Measurements from ENCODE around the gene PLAC1.

The PLAC1 gene

DNA sequence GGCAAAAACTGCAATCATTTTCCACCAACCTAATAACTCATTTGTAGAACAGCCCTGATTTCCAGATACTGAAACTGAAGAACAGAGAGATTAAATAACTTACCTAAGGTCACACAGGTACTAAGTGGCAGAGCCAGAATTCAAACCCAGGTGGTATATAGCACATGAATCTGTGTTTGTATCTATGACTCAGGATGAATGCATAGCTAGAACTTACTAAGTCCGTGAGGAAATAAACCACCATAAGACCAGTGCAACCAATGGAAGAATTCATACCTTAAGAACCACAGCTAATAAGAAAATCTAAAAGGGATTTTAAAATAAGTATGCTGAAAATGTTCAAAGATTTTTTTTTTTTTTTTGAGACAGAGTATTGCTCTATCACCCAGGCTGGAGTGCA, 1.5 kb upstream of the PLAC1 start:
- TF ChIP-seq, protein P1, sequence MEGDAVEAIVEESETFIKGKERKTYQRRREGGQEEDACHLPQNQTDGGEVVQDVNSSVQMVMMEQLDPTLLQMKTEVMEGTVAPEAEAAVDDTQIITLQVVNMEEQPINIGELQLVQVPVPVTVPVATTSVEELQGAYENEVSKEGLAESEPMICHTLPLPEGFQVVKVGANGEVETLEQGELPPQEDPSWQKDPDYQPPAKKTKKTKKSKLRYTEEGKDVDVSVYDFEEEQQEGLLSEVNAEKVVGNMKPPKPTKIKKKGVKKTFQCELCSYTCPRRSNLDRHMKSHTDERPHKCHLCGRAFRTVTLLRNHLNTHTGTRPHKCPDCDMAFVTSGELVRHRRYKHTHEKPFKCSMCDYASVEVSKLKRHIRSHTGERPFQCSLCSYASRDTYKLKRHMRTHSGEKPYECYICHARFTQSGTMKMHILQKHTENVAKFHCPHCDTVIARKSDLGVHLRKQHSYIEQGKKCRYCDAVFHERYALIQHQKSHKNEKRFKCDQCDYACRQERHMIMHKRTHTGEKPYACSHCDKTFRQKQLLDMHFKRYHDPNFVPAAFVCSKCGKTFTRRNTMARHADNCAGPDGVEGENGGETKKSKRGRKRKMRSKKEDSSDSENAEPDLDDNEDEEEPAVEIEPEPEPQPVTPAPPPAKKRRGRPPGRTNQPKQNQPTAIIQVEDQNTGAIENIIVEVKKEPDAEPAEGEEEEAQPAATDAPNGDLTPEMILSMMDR (IDR thresholded peaks at IDR 0.05), result no peak
- Histone ChIP-seq H3K9me3 (no peaks in the 10 kb centered on the region), H3K27me3 (no peaks in the 10 kb centered on the region), H3K36me3 (no peaks in the 10 kb centered on the region), H3K27ac (no peak overlapping the region), H3K4me1 (ENCODE audit: control insufficient read depth in 1 of 2, insufficient read depth in 1 of 2, low read depth in 1 of 2, low read length in 1 of 2) (no peaks in the 10 kb centered on the region), H3K4me3 (ENCODE audit: low read depth in 1 of 2, low read length in 1 of 2) (no peak overlapping the region)

DNA sequence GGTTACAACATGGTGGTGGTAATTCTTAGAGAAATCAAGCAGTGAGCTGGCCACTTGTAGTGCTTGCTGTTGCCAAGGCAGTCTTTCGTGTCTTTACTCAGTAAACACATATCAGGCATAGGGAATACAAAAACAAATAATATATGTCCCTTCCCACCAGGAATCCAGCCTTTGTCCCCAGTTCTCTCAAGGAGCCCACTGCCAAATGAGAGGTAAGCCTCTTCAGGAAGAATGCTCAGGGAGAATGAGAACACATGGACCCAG, 421 bp upstream of the PLAC1 start:
- Histone ChIP-seq H3K36me3 (no peaks in the 10 kb centered on the region), H3K27me3 (no peaks in the 10 kb centered on the region), H3K9me3 (no peaks in the 10 kb centered on the region), H3K27ac (no peak overlapping the region), H3K4me3 (ENCODE audit: low read depth in 1 of 2, low read length in 1 of 2) (no peak overlapping the region), H3K4me1 (ENCODE audit: control insufficient read depth in 1 of 2, insufficient read depth in 1 of 2, low read depth in 1 of 2, low read length in 1 of 2) (no peaks in the 10 kb centered on the region)
- TF ChIP-seq, protein P1 (IDR thresholded peaks at IDR 0.05), result no peak

DNA sequence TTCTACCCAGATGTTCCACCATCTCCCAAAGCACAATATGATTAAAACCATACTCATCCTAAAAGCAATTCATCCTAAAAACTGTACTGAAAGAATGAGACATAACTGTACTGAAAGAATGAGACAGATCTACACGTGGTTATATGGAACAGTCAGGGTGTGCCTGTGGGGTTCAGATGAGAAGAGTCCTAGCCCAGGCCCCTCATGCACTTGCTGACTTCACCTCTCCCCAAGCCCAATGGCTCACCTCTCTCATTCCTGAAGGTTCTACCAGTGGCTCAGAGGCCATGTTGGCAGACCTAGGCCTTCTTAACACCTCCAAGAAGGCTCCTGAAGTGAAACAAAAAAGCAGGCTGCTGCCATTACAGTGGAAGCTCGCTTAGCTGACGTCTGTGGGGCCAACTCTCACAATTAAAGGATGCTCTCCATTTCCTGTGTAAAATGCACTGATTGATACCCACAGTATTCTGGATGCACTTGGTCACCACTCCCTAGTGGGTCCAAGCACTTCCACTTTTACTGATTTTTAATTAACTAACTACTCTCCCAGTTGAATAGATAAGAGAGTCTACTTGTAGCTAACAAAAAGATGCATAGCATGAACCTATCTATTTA, 3.8 kb downstream of the PLAC1 start:
- Histone ChIP-seq H3K27me3 (no peaks in the 10 kb centered on the region), H3K4me3 (ENCODE audit: low read depth in 1 of 2, low read length in 1 of 2) (no peak overlapping the region), H3K9me3 (no peaks in the 10 kb centered on the region), H3K4me1 (ENCODE audit: control insufficient read depth in 1 of 2, insufficient read depth in 1 of 2, low read depth in 1 of 2, low read length in 1 of 2) (no peaks in the 10 kb centered on the region), H3K36me3 (no peaks in the 10 kb centered on the region), H3K27ac (no peak overlapping the region)
- TF ChIP-seq, protein P1 (IDR thresholded peaks at IDR 0.05), result no peak

DNA sequence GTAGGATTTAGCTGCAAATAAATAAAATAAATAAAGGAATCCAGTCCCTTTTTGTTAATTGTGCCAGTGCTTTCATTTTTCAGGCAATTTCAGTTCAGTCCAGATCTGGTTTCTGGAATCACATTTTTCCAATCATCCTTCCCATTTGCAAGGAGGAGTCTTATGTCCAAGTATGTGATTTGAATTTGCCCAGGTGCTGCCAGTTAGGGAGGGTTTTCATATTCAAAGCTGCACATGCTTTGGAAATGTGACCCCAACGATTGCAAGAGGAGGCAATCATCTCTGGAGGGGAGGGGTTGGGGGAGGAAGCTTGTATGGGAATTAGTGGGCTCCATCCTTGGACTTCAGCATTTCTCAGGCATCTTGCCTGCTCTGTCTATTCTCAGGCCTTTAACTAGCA, 4.4 kb downstream of the PLAC1 start:
- Histone ChIP-seq H3K4me3 (ENCODE audit: low read depth in 1 of 2, low read length in 1 of 2) (no peak overlapping the region), H3K36me3 (no peaks in the 10 kb centered on the region), H3K4me1 (ENCODE audit: control insufficient read depth in 1 of 2, insufficient read depth in 1 of 2, low read depth in 1 of 2, low read length in 1 of 2) (no peaks in the 10 kb centered on the region), H3K27me3 (no peaks in the 10 kb centered on the region), H3K27ac (no peak overlapping the region), H3K9me3 (no peaks in the 10 kb centered on the region)
- TF ChIP-seq, protein P1 (IDR thresholded peaks at IDR 0.05), result no peak

DNA sequence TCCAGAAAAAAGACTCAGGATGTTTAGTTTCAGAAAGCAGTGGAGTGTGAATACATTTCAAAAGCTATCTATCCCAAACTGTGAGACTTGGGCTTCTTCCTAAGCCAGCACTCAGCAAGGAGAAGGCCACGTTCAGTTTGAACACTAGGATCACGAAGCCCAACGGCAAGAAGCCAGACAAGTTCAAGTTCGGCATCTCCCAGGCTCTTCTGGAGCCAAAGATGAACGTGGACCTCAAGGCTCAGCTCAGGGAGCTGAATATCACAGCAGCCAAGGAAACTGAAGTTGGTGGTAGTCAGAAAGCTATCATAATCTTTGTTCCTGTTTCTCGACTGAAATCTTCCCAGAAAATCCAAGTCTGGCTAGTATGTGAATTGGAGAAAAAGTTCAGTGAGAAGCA, 7.6 kb downstream of the PLAC1 start:
- TF ChIP-seq, protein P1 (IDR thresholded peaks at IDR 0.05), result no peak
- H3K4me3 ChIP-seq (ENCODE audit: low read depth in 1 of 2, low read length in 1 of 2), result no peak overlapping the region
- H3K9me3 ChIP-seq, result no peaks in the 10 kb centered on the region
- no peaks in the 10 kb centered on the region for H3K27me3 ChIP-seq
- no peaks in the 10 kb centered on the region for H3K36me3 ChIP-seq
- no peaks in the 10 kb centered on the region for H3K4me1 ChIP-seq (ENCODE audit: control insufficient read depth in 1 of 2, insufficient read depth in 1 of 2, low read depth in 1 of 2, low read length in 1 of 2)
- no peak overlapping the region for H3K27ac ChIP-seq

DNA sequence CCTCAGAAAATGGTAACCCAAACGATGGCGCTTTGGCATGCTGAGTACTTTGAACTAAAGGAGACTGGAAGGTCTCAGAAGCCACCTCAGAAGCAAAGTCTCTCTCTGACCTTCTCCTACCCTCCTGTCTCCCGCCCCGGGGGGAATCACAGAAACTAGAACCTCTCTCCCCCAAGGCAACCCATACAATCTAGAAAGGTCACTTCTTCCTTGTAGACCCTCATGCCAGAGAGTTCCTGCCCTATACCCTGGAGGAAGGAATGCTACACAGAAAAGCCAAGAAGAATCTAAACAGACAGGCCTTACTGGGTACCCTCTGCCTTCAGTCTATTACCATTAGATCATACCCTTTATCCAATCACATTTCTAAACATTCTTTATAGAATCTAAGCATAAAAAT, 8.5 kb downstream of the PLAC1 start:
- H3K4me3 ChIP-seq (ENCODE audit: low read depth in 1 of 2, low read length in 1 of 2), result no peak overlapping the region
- H3K9me3 ChIP-seq, result no peaks in the 10 kb centered on the region
- TF ChIP-seq, protein P1 (IDR thresholded peaks at IDR 0.05), result no peak
- H3K4me1 ChIP-seq (ENCODE audit: control insufficient read depth in 1 of 2, insufficient read depth in 1 of 2, low read depth in 1 of 2, low read length in 1 of 2), result no peaks in the 10 kb centered on the region
- no peaks in the 10 kb centered on the region for H3K36me3 ChIP-seq
- no peaks in the 10 kb centered on the region for H3K27me3 ChIP-seq
- no peak overlapping the region for H3K27ac ChIP-seq
